Measurements from ENCODE around the gene STK10.

DNA sequence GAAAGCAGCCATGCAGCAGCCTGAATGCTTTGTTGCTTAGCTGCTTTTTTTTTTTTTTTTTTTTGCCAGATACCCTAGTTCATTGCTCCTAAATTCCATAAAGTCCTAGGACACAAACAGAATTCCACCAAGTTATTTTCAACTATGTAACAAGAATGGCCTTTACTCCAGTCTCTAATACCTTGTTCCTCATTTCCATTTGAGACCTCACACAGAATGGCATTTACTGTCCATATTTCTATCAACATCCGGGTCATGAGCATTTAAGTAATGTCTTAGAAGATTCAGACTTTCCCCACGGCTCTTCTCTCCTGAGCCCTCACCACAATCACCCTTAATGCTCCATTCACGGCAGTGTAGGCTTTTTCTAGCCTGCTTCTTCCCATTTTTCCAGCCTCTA, 149.9 kb downstream of the STK10 start:
- TF ChIP-seq, protein P1, sequence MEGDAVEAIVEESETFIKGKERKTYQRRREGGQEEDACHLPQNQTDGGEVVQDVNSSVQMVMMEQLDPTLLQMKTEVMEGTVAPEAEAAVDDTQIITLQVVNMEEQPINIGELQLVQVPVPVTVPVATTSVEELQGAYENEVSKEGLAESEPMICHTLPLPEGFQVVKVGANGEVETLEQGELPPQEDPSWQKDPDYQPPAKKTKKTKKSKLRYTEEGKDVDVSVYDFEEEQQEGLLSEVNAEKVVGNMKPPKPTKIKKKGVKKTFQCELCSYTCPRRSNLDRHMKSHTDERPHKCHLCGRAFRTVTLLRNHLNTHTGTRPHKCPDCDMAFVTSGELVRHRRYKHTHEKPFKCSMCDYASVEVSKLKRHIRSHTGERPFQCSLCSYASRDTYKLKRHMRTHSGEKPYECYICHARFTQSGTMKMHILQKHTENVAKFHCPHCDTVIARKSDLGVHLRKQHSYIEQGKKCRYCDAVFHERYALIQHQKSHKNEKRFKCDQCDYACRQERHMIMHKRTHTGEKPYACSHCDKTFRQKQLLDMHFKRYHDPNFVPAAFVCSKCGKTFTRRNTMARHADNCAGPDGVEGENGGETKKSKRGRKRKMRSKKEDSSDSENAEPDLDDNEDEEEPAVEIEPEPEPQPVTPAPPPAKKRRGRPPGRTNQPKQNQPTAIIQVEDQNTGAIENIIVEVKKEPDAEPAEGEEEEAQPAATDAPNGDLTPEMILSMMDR (conservative IDR thresholded peaks at IDR 0.05), result no peak
- no peak for TF ChIP-seq ZFX (IDR thresholded peaks at IDR 0.05)
